Left colon (tissue), 2 donors: Measurements from ENCODE around the gene PLOD1. TPM values are rescaled to one million over a fixed set of nuclear protein-coding genes. Genes with fewer than 3 reads are reported as not detected.

ENCODE experiments used
- ATAC-seq: fragments of 200-7000 bp; cut with Tn5 transposase; one replicate; pipeline ENCODE4 v1.9.1; 2020; ENCODE audit warnings: mild to moderate bottlenecking, moderate library complexity
- DNase-seq, 2 donors: peaks; one replicate each; pipeline ENCODE4 v3.0.0-alpha.2; 2020
- intact Hi-C, 2 donors: fragments of 100-400 bp; cut with DNase I in 1 of 2; cut with micrococcal nuclease in 1 of 2; formaldehyde crosslinking; loops; one replicate each; pipeline versions ENCODE4 v1.11.2 to v1.14.0; 2022; cut with DNase I, micrococcal nuclease
- total RNA-seq, 2 donors: library from RNA; stranded (reverse); fragmentation: NEBNext Ultra II Directional; extraction: Animal tissue kit (Norgen Biotek cat#: 25700); gene quantifications; one replicate each; pipeline ENCODE4 v1.2.1, GENCODE V29; 2021
- donor health status: DM: no; HTN: no; CAD: no.
- donor health status: DM: yes; HTN: yes; CAD: no.

The PLOD1 gene
- total RNA-seq, 2 donors from 2014 or later, result 36.4 to 49.8 TPM

- intact Hi-C loops, result no loop called here
- DNase-seq (no peak), ATAC-seq (no peak)
Observed at GRCh38 chr1:11957897-11958296, 23.4 kb downstream of the PLOD1 start.

- no peak for ATAC-seq
- DNase-seq, result no peak
- intact Hi-C loops, result loop anchor here in 1 of 2 donors (10.0 kb wide), 1 partner anchor 125 kb away; no protein-coding TSS in a partner anchor
Observed at GRCh38 chr1:11960276-11960675, 25.8 kb downstream of the PLOD1 start.

GRCh38 chr1:11960715-11961114, 26.2 kb downstream of the PLOD1 start:
- DNase-seq (peak in 1 of 2 donors; percentile 17), ATAC-seq (peak; percentile 36)
- intact Hi-C loops, result loop anchor here in 1 of 2 donors (10.0 kb wide), 1 partner anchor 126 kb away; no protein-coding TSS in a partner anchor

- ATAC-seq (peak; percentile 94), DNase-seq (peak in 1 of 2 donors; percentile 18)
- intact Hi-C loops, result loop anchor here in 1 of 2 donors (10.0 kb wide), 1 partner anchor 126 kb away; no protein-coding TSS in a partner anchor
Observed at GRCh38 chr1:11961230-11961629, 26.7 kb downstream of the PLOD1 start.

- ATAC-seq (no peak), DNase-seq (no peak)
- intact Hi-C loops, result loop anchor here in 1 of 2 donors (10.0 kb wide), 1 partner anchor 129 kb away; no protein-coding TSS in a partner anchor
Observed at GRCh38 chr1:11963622-11964021, 29.1 kb downstream of the PLOD1 start.

- intact Hi-C loops, result loop anchor here in 1 of 2 donors (10.0 kb wide), 1 partner anchor 130 kb away; no protein-coding TSS in a partner anchor
- no peak for DNase-seq
- no peak for ATAC-seq
Observed at GRCh38 chr1:11964656-11965055, 30.1 kb downstream of the PLOD1 start.

GRCh38 chr1:11967028-11967547, 32.6 kb downstream of the PLOD1 start:
- peak; percentile 94 for ATAC-seq
- intact Hi-C loops, result loop anchor here in 1 of 2 donors (10.0 kb wide), 1 partner anchor 132 kb away; no protein-coding TSS in a partner anchor

GRCh38 chr1:11970441-11971185, 36.1 kb downstream of the PLOD1 start:
- ATAC-seq, result no peak
- DNase-seq, result no peak
- intact Hi-C loops, result loop anchor here in 1 of 2 donors (10.0 kb wide), 1 partner anchor 66 kb away; no protein-coding TSS in a partner anchor

More at GRCh38 chr1:11967028-11967547, 32.6 kb downstream of the PLOD1 start:
- DNase-seq, result peak; percentile 46 to 62

- ATAC-seq (no peak), DNase-seq (no peak)
- intact Hi-C loops, result loop anchor here in 1 of 2 donors (10.0 kb wide), 1 partner anchor 73 kb away; no protein-coding TSS in a partner anchor
Observed at GRCh38 chr1:11977625-11978024, 43.1 kb downstream of the PLOD1 start.

- ATAC-seq (no peak), DNase-seq (no peak)
- intact Hi-C loops, result loop anchor here in 1 of 2 donors (10.0 kb wide), 1 partner anchor 74 kb away; no protein-coding TSS in a partner anchor
Observed at GRCh38 chr1:11978301-11978700, 43.8 kb downstream of the PLOD1 start.

- ATAC-seq (peak; percentile 0), DNase-seq (peak in 1 of 2 donors; percentile 66)
- intact Hi-C loops, result loop anchor here in 1 of 2 donors (10.0 kb wide), 1 partner anchor 74 kb away; no protein-coding TSS in a partner anchor
Observed at GRCh38 chr1:11979028-11979850, 44.7 kb downstream of the PLOD1 start.

- intact Hi-C loops, result loop anchor here in 1 of 2 donors (10.0 kb wide), 1 partner anchor 75 kb away; no protein-coding TSS in a partner anchor
- peak; percentile 88 for ATAC-seq
- DNase-seq, result peak; percentile 97 to 98
Observed at GRCh38 chr1:11979851-11980675, 45.5 kb downstream of the PLOD1 start, which contains the start of gene MFN2. Gene MFN2, plus strand, starts transcription at chr1:11980444. Its CDS starts 8,725 bp downstream, at chr1:11989169.

GRCh38 chr1:11980676-11980972, 46.1 kb downstream of the PLOD1 start:
- intact Hi-C loops, result no loop called here
- DNase-seq (no peak), ATAC-seq (peak; percentile 4)

GRCh38 chr1:11981378-11982009, 47.0 kb downstream of the PLOD1 start:
- intact Hi-C loops, result no loop called here
- no peak for DNase-seq
- no peak for ATAC-seq

GRCh38 chr1:11982010-11982392, 47.5 kb downstream of the PLOD1 start:
- intact Hi-C loops, result no loop called here
- no peak for DNase-seq
- ATAC-seq, result no peak

GRCh38 chr1:11984121-11984520, 49.6 kb downstream of the PLOD1 start:
- intact Hi-C loops, result no loop called here
- peak; percentile 35 for ATAC-seq

GRCh38 chr1:11984576-11984975, 50.1 kb downstream of the PLOD1 start:
- intact Hi-C loops, result no loop called here
- ATAC-seq, result peak; percentile 15
- DNase-seq, result no peak

More at GRCh38 chr1:11984121-11984520, 49.6 kb downstream of the PLOD1 start:
- peak; percentile 21 to 44 for DNase-seq
